A673 (cell line): Measurements from ENCODE around the gene MAP3K13. TPM values are rescaled to one million over a fixed set of nuclear protein-coding genes. Genes with fewer than 3 reads are reported as not detected.
"Not testable (repeated sequence)": the region's sequence is repeated elsewhere in the genome, so short reads cannot be mapped to it uniquely, and the experiment has no call there.

Experiments used
- BruUV-seq: library from RNA; stranded (reverse); fragments of 400-500 nt; replicated peaks from 2 replicates; lab custom pipeline; 2021; lab: Mats Ljungman, UMichigan
- CTCF ChIA-PET: fragments of 300-600 bp; sonication (Branson Sonifier 250); formaldehyde crosslinking; loops from one replicate; lab custom pipeline; 2022; ENCODE audit warnings: antibody characterized with exemption; lab: Charles Lee
- POLR2A ChIA-PET: fragments of 300-600 bp; sonication (Branson Sonifier 250); formaldehyde crosslinking; loops from one replicate; lab custom pipeline; 2022; ENCODE audit warnings: antibody characterized with exemption; ENCODE audit not compliant: low non-redundant PET; lab: Charles Lee
- DNase-seq: peaks from one replicate; pipeline ENCODE4 v3.0.0-alpha.2; 2015; ENCODE audit warnings: low spot score
- H3K27ac ChIP-seq: fragments of 200-600 bp; sonication (generic); 2 replicates; pipeline ENCODE4 v1.5.1; 2016; ENCODE audit warnings: mixed run types, low read depth, mild to moderate bottlenecking, mixed read lengths, antibody characterized with exemption, low read length; ENCODE audit not compliant: poor library complexity, severe bottlenecking
- H3K27me3 ChIP-seq: fragments of 200-600 bp; sonication (generic); replicated peaks from 2 replicates; pipeline ENCODE4 v1.6.1; 2017; ENCODE audit warnings: mixed run types, low read depth, mild to moderate bottlenecking, mixed read lengths, antibody characterized with exemption, low read length; ENCODE audit not compliant: insufficient read depth, poor library complexity
- H3K36me3 ChIP-seq: fragments of 200-600 bp; sonication (generic); 2 replicates; pipeline ENCODE4 v1.6.1; 2016; ENCODE audit warnings: mixed run types, mild to moderate bottlenecking, mixed read lengths, antibody characterized with exemption, low read length; ENCODE audit not compliant: insufficient read depth, poor library complexity, severe bottlenecking
- H3K4me1 ChIP-seq: fragments of 200-600 bp; sonication (generic); 2 replicates; pipeline ENCODE4 v1.6.1; 2017; ENCODE audit warnings: mixed run types, mild to moderate bottlenecking, mixed read lengths, antibody characterized with exemption, low read length; ENCODE audit not compliant: insufficient read depth, poor library complexity, severe bottlenecking
- H3K4me3 ChIP-seq: fragments of 200-600 bp; sonication (generic); 2 replicates; pipeline ENCODE4 v1.5.1; 2016; ENCODE audit warnings: low read depth, mixed run types, mild to moderate bottlenecking, mixed read lengths, low read length; ENCODE audit not compliant: poor library complexity, severe bottlenecking
- H3K9me3 ChIP-seq: fragments of 200-600 bp; sonication (generic); 2 replicates; pipeline ENCODE4 v1.6.1; 2016; ENCODE audit warnings: mixed run types, low read depth, mild to moderate bottlenecking, mixed read lengths, antibody characterized with exemption, low read length; ENCODE audit not compliant: poor library complexity, severe bottlenecking
- EZH2 ChIP-seq: fragments of 200-600 bp; sonication (generic); IDR thresholded peaks from 2 replicates; pipeline ENCODE4 v1.6.1; 2017; ENCODE audit warnings: borderline replicate concordance, low read depth, mild to moderate bottlenecking, mixed read lengths, antibody characterized with exemption, low read length; ENCODE audit not compliant: poor library complexity, severe bottlenecking
- intact Hi-C: fragments of 100-400 bp; cut with micrococcal nuclease; formaldehyde crosslinking; loops from one replicate; pipeline ENCODE4 v1.10.0; 2022; ENCODE audit not compliant: unreplicated experiment
- total RNA-seq: library from RNA; stranded (reverse); gene quantifications from 2 replicates; pipeline ENCODE4 v1.2.3, GENCODE V29; 2021
- TF ChIP-seq, protein P1 (sequence below): fragments of 300-800, 200-600 bp; sonication (generic); conservative IDR thresholded peaks from 2 replicates; pipeline ENCODE4 v1.5.1; 2017; ENCODE audit warnings: low read depth, mild to moderate bottlenecking, antibody characterized with exemption, low read length, moderate library complexity, mixed read lengths

The MAP3K13 gene
- total RNA-seq, 1 experiment from 2014 or later = 26.8 TPM

GRCh38 chr3:185460719-185461350 lies 97.9 kb downstream of the MAP3K13 start:
- no TSS peak for BruUV-seq
- intact Hi-C loops = no loop called here
- Histone ChIP-seq H3K27ac (no peak overlapping the region), H3K4me3 (no peak overlapping the region), H3K9me3 (no peaks in the 10 kb centered on the region), H3K27me3 (no peaks in the 10 kb centered on the region), H3K4me1 (no peaks in the 10 kb centered on the region), H3K36me3 (no peaks in the 10 kb centered on the region)
- POLR2A ChIA-PET = no interaction called here
- TF ChIP-seq, protein P1, sequence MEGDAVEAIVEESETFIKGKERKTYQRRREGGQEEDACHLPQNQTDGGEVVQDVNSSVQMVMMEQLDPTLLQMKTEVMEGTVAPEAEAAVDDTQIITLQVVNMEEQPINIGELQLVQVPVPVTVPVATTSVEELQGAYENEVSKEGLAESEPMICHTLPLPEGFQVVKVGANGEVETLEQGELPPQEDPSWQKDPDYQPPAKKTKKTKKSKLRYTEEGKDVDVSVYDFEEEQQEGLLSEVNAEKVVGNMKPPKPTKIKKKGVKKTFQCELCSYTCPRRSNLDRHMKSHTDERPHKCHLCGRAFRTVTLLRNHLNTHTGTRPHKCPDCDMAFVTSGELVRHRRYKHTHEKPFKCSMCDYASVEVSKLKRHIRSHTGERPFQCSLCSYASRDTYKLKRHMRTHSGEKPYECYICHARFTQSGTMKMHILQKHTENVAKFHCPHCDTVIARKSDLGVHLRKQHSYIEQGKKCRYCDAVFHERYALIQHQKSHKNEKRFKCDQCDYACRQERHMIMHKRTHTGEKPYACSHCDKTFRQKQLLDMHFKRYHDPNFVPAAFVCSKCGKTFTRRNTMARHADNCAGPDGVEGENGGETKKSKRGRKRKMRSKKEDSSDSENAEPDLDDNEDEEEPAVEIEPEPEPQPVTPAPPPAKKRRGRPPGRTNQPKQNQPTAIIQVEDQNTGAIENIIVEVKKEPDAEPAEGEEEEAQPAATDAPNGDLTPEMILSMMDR = peak; percentile 67
- TF ChIP-seq EZH2 = no peak
- CTCF ChIA-PET = interaction anchor here (0.5 to 2.2 kb wide), 5 partner anchors 9 to 1098 kb away, joined by 3 to 11 read pairs (median 4); partner anchors contain the start of gene LIPH
- peak; percentile 56 for DNase-seq

DNA sequence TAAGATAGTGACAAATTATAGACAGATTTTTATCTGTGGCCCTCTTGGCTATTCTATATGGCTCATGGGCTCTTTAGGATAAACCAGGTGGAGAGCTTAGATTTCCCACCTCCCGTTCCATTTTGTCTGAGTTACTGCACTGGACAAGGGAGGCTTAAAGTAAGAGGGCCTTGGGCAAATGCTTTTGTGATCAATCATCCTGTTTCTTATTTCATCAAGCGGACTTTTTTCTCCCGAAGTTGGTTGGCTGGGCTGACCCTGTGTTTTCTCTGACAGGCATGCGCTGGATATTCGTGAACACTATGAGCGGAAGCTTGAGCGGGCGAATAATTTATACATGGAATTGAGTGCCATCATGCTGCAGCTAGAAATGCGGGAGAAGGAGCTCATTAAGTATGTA lies 102.5 kb downstream of the MAP3K13 start:
- TF ChIP-seq EZH2 = no peak
- H3K27me3 ChIP-seq = no peaks in the 10 kb centered on the region
- no peaks in the 10 kb centered on the region for H3K4me1 ChIP-seq
- H3K4me3 ChIP-seq = no peak overlapping the region
- no peaks in the 10 kb centered on the region for H3K36me3 ChIP-seq
- no peak overlapping the region for H3K27ac ChIP-seq
- intact Hi-C loops = no loop called here
- H3K9me3 ChIP-seq = no peaks in the 10 kb centered on the region
- ChIA-PET POLR2A (no interaction called here), CTCF (interaction anchor here (0.7 kb wide), 1 partner anchor 21 kb away, joined by 9 read pairs; no protein-coding TSS in a partner anchor)
- DNase-seq = no peak
- BruUV-seq = no TSS peak

GRCh38 chr3:185466123-185466522 lies 103.2 kb downstream of the MAP3K13 start:
- CTCF ChIA-PET = interaction anchor here (0.6 to 0.7 kb wide), 2 partner anchors 20 to 93 kb away, joined by 9 to 11 read pairs; no protein-coding TSS in a partner anchor
- H3K27me3 ChIP-seq, DNase-seq, H3K4me1 ChIP-seq, H3K27ac ChIP-seq, intact Hi-C loops, BruUV-seq, H3K4me3 ChIP-seq, H3K36me3 ChIP-seq, H3K9me3 ChIP-seq, POLR2A ChIA-PET: not testable (repeated sequence)

- H3K36me3 ChIP-seq = no peaks in the 10 kb centered on the region
- ChIA-PET CTCF (interaction anchor here (1.0 kb wide), 1 partner anchor 9 kb away, joined by 3 read pairs; no protein-coding TSS in a partner anchor), POLR2A (no interaction called here)
- no peak overlapping the region for H3K27ac ChIP-seq
- H3K27me3 ChIP-seq = no peaks in the 10 kb centered on the region
- intact Hi-C loops = no loop called here
- no TSS peak for BruUV-seq
- DNase-seq = no peak
- no peak overlapping the region for H3K4me3 ChIP-seq
- TF ChIP-seq, protein P1 = no peak
- TF ChIP-seq EZH2 = no peak
- no peaks in the 10 kb centered on the region for H3K4me1 ChIP-seq
- H3K9me3 ChIP-seq = no peaks in the 10 kb centered on the region
Observed at GRCh38 chr3:185469542-185469941, 106.6 kb downstream of the MAP3K13 start.
